Muscle of leg (tissue), 11 donors: ENCODE measurements around the gene CELA3A. TPM values are rescaled to one million over a fixed set of nuclear protein-coding genes. Genes with fewer than 3 reads are reported as not detected.
"Not testable (repeated sequence)": the region's sequence is repeated elsewhere in the genome, so short reads cannot be mapped to it uniquely, and the experiment has no call there.

Source experiments
- DNase-seq: peaks from one replicate; pipeline ENCODE4 v3.0.0; 2013
- H3K27ac ChIP-seq: one replicate; pipeline ENCODE4 v1.5.1; 2013; ENCODE audit warnings: mild to moderate bottlenecking, low read length, control low read depth
- H3K27me3 ChIP-seq: one replicate; pipeline ENCODE4 v1.6.1; 2013; ENCODE audit warnings: low read length; ENCODE audit not compliant: control insufficient read depth, insufficient read depth
- H3K36me3 ChIP-seq: one replicate; pipeline ENCODE4 v1.6.1; 2013; ENCODE audit warnings: low read length; ENCODE audit not compliant: control insufficient read depth, insufficient read depth
- H3K4me1 ChIP-seq: one replicate; pipeline ENCODE4 v1.6.1; 2013; ENCODE audit warnings: low read length; ENCODE audit not compliant: control insufficient read depth, insufficient read depth
- H3K4me3 ChIP-seq: one replicate; pipeline ENCODE4 v1.5.1; 2013; ENCODE audit warnings: low read length, control low read depth
- H3K9me3 ChIP-seq: replicated peaks from 2 replicates; pipeline ENCODE4 v1.6.1; 2013; ENCODE audit warnings: low read depth, low read length; ENCODE audit not compliant: control insufficient read depth
- WGBS: methylation state at CpG from one replicate; pipeline ENCODE4 v1.1.5; 2013; ENCODE audit warnings: missing lambda C conversion rate; ENCODE audit not compliant: insufficient coverage; 5-methylcytosine and 5-hydroxymethylcytosine counted together
- polyA plus RNA-seq, 8 donors: library from polyadenylated mRNA; unstranded; fragments of 120-200 nt; gene quantifications; one replicate each; pipeline versions ENCODE4 v1.2.1 to v1.2.3, GENCODE V29; 2013; ENCODE audit warnings: inconsistent platforms in 1 of 8, low replicate concordance in 1 of 8; ENCODE audit not compliant: insufficient read length in 8 of 8, insufficient read depth in 1 of 8
- total RNA-seq: library from RNA; stranded (reverse); fragments of 120-200 nt; gene quantifications from one replicate; pipeline ENCODE4 v1.2.4, GENCODE V29; 2013

The CELA3A gene
- total and polyA plus RNA-seq, 9 donors, result 0.21 to 1.2 (median 0.79) TPM; not detected in 5

- not testable (repeated sequence) for H3K36me3 ChIP-seq, DNase-seq, H3K9me3 ChIP-seq, H3K27ac ChIP-seq, H3K4me3 ChIP-seq, H3K4me1 ChIP-seq, H3K27me3 ChIP-seq
- WGBS, result 94% methylated on average over 2 of the region's 21 CpGs
Measured at GRCh38 chr1:21980515-21981220, 20.8 kb upstream of the CELA3A start.

DNA sequence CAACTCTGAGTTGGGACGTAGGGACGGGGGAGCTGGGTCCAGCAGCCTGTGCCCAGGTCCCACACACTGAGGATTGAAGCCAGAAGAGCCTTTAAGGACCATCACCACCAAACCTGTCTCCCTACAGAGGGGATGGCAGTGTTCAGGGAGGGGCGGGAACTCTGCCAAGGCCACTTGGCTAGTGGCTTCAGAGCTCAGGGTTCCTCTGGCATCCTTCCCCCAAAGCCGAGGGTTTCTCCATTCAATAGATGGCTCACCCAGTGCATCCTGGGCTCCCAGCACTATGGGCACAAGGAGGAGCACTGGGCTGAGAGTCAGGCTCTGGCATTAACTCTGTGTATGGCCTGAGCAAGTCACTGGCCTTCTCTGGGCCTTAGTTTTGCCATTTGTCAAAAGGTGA lies 20.2 kb upstream of the CELA3A start:
- H3K9me3 ChIP-seq, H3K36me3 ChIP-seq, H3K4me3 ChIP-seq, DNase-seq, H3K27ac ChIP-seq, H3K4me1 ChIP-seq, H3K27me3 ChIP-seq: not testable (repeated sequence)
- 75% methylated on average over 2 of the region's 4 CpGs for WGBS

GRCh38 chr1:21982122-21982521 lies 19.3 kb upstream of the CELA3A start:
- H3K27ac ChIP-seq, result not testable (repeated sequence)

GRCh38 chr1:21983539-21983938 lies 17.9 kb upstream of the CELA3A start:
- not testable (repeated sequence) for H3K4me3 ChIP-seq, H3K4me1 ChIP-seq, H3K27me3 ChIP-seq, H3K36me3 ChIP-seq, H3K9me3 ChIP-seq, H3K27ac ChIP-seq, DNase-seq
- no CpG with 5 or more reads among the region's 15 CpGs for WGBS

More at GRCh38 chr1:21982122-21982521, 19.3 kb upstream of the CELA3A start:
- not testable (repeated sequence) for H3K27me3 ChIP-seq, H3K9me3 ChIP-seq, H3K4me1 ChIP-seq, H3K36me3 ChIP-seq, DNase-seq, H3K4me3 ChIP-seq
- 30% methylated on average over 1 of the region's 6 CpGs for WGBS

DNA sequence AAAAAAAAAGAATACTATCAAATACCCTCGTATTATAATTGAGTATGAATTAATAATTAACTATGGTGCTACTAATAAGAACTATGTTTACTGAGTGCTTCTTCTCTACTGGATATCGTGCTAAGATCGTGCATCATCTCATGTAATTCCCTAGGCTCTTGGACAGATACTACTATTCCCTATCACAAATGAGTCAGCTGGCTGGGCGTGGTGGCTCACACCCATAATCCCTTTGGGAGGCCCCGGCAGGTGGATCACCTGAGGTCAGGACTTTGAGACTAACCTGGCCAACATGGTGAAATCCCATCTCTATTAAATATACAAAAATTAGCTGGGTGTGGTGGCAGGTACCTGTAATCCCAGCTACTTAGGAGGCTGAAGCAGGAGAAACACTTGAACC lies 15.6 kb upstream of the CELA3A start:
- H3K4me3 ChIP-seq, DNase-seq, H3K9me3 ChIP-seq, H3K36me3 ChIP-seq, H3K27me3 ChIP-seq, H3K27ac ChIP-seq, H3K4me1 ChIP-seq: not testable (repeated sequence)
- WGBS, result no CpG with 5 or more reads among the region's 5 CpGs

GRCh38 chr1:21986386-21986785 lies 15.1 kb upstream of the CELA3A start:
- H3K9me3 ChIP-seq, H3K4me1 ChIP-seq, H3K27ac ChIP-seq, H3K27me3 ChIP-seq, DNase-seq, H3K4me3 ChIP-seq, H3K36me3 ChIP-seq: not testable (repeated sequence)
- WGBS, result 79% methylated on average over 2 of the region's 12 CpGs

DNA sequence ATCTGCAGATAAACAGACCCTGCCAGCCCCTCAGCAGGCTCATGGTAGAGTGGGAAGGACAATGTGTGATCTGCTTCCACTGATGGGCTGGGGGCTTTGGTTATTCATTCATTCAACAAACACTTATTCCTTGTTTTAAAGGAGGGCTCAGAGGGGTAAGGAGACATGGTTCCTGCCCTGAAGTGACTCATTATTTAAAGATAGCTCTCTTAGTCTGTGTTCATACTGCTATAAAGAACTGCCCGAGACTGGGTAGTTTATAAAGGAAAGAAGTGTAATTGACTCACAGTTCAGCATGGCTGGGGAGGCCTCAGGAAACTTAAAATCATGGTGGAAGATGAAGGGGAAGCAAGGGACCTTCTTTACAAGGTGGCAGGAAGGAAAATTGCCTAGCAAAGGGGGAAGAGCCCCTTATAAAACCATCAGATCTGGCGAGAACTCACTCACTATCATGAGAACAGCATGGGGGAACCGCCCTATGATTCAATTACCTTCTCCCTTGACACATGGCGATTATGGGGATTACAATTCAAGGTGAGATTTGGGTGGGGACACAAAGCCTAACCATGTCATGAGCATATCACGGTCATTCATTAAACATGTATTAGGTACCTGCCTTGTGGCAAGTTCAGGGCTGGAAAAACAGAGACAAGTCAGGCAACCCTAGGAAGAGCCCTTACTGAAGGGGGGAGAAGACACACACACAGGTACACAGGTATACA lies 11.6 kb upstream of the CELA3A start:
- WGBS, result no CpG with 5 or more reads among the region's 5 CpGs
- not testable (repeated sequence) for H3K4me3 ChIP-seq, H3K27ac ChIP-seq, H3K36me3 ChIP-seq, H3K9me3 ChIP-seq, H3K4me1 ChIP-seq, H3K27me3 ChIP-seq, DNase-seq

- not testable (repeated sequence) for DNase-seq, H3K27me3 ChIP-seq, H3K36me3 ChIP-seq, H3K27ac ChIP-seq, H3K4me1 ChIP-seq, H3K9me3 ChIP-seq, H3K4me3 ChIP-seq
- WGBS, result 89% methylated on average over 3 of the region's 3 CpGs
Measured at GRCh38 chr1:21992186-21992585, 9.3 kb upstream of the CELA3A start.

DNA sequence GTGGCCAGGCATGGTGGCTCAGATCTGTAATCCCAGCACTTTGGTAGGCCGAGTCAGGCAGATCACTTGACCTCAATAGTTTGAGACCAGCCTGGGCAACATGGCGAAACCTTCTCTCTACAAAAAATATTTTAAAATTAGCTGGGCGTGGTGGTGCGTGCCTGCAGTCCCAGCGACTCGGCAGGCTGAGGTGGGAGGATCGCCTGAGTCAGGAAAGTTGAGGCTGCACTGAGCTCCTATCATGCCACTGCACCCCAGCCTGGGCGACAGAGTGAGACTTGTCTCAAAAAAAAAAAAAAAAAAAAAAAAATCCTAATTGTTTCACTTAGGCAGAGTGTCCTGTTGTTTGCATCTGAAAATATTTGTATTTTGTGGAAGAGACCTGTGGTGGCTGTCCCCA lies 6.7 kb upstream of the CELA3A start:
- not testable (repeated sequence) for H3K9me3 ChIP-seq, H3K27ac ChIP-seq, H3K4me1 ChIP-seq, H3K27me3 ChIP-seq, H3K36me3 ChIP-seq, H3K4me3 ChIP-seq, DNase-seq
- 65% methylated on average over 5 of the region's 8 CpGs for WGBS

- DNase-seq, H3K4me1 ChIP-seq, H3K4me3 ChIP-seq, H3K36me3 ChIP-seq, H3K27ac ChIP-seq, H3K27me3 ChIP-seq, H3K9me3 ChIP-seq: not testable (repeated sequence)
- no CpG with 5 or more reads among the region's 3 CpGs for WGBS
Measured at GRCh38 chr1:21996663-21996970, 4.8 kb upstream of the CELA3A start.
